ENCODE results near the gene DYRK2.

GRCh38 chr12:67638694-67639093 lies 9.9 kb upstream of the DYRK2 start:
- no peak for TF ChIP-seq CTCF (IDR thresholded peaks at IDR 0.05)
- no peak for TF ChIP-seq POLR2A (IDR thresholded peaks at IDR 0.05)
